GM19351 (cell line): ENCODE data around the gene NACC1.
"Not testable (repeated sequence)": the region's sequence is repeated elsewhere in the genome, so short reads cannot be mapped to it uniquely, and the experiment has no call there.

ENCODE experiments used
- ATAC-seq: cut with Tn5 transposase; IDR thresholded peaks from one replicate; pipeline ENCODE4 v1.9.1; 2021; ENCODE audit warnings: mild to moderate bottlenecking, moderate library complexity; ENCODE audit not compliant: unreplicated experiment

The NACC1 gene

DNA sequence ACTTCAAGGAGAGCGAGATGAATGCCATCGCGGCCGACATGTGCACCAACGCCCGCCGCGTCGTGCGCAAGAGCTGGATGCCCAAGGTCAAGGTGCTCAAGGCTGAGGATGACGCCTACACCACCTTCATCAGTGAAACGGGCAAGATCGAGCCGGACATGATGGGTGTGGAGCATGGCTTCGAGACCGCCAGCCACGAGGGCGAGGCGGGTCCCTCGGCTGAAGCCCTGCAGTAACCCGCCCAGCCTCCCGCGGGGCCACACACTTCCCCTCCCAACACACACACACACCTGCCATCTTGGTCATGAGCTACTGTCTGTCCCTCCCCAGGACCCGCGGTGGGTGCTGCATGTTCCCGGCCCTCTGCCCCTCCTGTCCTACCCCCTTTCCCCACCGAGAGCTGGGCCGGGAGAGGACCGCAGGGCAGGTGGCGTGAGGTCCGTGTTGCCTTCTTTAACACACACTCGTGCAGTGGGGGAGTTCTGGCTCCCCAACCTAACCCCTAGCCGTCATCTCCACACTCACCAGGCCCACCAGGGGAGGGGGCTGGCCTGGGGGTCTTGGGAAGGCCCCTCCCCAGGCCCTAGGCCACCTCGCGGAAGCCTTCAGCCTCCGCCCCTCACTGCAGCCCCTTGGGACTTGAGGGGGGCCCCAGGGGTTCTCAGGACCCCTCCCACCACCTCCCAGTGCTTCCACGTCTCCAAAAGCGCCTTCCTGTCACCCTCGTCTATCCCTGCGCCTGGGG, 20.3 kb downstream of the NACC1 start:
- ATAC-seq = no peak

DNA sequence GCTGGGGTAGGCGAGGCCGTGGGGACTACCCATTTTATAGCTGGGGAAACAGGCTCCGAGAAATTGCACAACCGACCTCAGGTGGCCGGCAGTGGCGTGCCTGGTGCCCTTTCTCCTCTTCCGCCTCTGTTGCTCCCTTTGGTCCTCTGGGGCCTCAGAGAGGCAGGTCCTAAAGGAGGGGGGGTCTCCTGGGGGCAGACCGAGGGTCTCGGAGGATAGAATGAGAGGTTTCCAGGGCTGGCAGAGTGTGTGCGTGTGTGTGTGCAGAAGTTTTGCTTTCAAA, 20.8 kb downstream of the NACC1 start:
- no peak for ATAC-seq

DNA sequence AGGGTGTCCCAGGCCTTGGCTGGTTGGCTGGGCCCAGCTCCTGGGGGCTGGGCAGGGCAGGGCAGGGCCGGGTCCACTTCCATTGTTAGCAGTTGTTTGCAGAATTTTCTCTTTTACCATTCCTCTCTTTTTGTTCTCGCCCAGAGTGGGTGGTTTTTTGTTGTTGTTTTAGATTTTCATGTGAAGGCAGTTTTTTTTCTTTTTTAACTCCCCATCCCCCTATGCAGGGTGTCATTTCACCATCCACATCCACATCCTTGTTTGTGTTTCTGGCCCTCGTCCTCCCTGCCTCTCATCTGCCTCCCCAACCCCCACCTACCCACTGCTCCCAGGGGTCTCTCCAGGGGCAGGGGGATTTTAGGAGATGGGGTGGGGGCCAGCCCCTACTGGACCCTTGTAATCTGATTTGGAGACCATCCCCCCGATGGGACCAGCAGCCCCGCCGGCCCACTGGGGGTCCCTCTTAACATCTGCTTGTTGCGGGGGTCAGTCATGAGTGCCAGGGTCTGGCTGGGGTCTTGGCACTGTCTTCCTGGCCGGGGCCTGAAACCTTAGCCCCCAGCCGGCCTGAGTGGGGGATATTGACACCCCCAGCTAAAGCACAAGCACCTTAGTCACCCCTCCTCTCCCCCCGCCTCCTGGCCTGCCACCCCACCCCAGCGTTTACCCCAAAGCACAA, 21.7 kb downstream of the NACC1 start:
- ATAC-seq = no peak

DNA sequence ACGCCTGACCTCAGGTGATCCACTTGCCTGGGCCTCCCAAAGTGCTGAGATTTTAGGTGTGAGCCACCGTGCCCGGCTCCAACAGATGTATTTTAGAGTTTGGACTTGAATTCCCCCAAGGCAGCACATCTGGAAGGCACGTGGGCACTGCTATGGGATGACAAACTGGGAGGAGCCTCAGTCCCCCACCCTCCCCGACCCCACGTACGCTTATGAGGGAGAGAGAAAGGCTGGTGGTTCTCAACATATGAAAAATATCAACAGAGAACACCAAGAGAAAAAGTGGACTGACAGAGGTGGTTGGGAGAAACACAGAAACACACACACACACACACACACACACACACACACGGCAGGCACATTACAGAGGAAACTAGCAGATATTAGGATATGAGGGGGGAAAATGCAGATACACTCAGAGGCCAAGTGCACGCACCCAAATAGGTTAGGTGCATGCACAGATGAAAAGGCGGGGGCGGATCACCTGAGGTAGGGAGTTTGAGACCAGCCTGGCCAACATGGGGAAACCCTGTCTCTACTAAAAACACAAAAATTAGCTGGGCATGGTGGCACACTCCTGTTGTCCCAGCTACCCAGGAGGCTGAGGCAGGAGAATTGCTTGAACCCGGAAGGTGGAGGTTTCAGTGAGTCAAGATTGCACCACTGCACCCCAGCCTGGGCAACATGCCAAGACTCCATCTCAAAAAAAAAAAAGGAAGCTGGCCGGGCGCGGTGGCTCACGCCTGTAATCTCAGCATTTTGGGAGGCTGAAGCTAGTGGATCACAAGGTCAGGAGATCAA, 28.9 kb downstream of the NACC1 start:
- no peak for ATAC-seq

DNA sequence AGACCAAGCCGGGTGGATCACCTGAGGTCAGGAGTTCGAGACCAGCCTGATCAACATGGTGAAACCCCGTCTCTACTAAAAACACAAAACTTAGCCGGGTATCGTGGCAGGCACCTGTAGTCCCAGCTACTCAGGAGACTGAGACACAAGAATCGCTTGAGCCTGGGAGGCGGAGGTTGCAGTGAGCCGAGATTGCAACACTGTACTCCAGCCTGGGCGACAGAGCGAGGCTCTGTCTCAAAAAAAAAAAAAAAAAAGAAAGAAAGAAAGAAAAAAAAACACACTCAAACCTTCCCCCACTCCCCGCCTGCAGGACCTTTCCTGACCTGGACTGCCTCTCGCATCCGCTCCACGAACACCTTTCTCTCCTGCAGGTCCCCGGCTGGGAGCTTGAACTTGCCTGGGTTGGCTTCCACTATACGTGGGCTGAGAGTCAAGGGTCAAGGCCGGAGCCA, 31.1 kb downstream of the NACC1 start:
- not testable (repeated sequence) for ATAC-seq

DNA sequence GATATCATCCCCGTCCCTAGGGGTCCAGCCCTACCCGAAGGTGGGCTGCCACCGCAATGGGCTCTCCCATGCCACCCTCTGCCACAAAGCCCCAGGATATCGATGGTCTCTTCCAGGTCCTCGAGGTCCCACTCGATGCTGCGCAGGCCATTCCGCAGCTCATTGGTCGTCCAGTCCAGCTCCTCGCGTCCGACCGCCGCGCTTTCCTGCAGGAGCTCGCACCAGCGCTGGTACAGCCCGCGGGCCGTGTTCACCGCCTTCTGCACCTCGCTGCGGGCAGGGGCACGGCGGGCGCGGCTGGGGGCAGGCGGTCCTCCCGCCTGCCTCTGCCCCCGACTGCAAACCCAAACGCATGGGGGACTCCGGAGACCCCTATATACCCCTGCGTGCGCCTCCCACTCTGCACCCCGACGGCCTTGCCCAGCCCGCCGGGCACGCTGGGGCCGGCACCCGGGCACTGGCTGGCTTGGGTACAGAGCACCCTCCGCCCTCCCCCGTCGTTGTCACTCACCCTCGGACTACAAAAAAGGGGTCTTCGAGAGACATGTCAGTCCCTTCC, 31.6 kb downstream of the NACC1 start:
- ATAC-seq = no peak

DNA sequence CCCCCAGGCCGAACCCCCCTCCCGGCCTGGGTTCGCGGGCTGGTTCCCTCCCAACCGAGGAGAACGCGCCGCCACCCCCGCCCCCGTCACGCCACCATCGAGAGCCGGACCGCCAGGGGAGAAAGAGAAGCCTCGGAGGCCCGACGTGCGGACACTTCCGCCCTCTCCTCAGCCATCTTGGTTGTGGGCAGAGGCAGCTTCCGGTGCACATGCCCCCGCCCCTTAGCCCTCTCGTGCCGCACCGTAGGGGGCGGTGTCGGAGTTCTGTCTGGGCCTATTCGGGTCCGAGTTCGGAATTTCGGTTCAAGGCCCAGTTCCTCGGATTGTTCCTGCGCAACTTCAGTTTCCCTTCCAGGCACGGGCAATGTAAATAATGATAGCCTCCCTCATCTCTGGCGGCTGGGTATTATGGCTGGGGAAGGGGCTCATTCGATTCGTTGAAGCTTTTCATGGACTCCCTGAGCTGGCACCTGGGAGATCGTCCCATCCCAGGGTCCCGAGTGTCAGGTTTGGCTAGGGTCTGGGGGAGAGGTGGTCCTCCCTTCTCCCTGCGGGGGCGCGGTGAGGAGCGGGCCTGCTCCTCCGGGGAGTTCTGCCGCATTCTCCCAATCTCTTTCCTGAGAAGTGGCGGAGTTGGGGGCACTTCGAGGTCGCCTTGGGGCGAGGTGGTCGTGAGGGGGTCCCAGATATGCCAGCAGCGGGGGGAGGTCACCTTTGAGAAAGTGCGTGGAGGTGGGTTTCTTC, 32.3 kb downstream of the NACC1 start, which contains the start of the genes IER2 and STX10:
IER2 (plus strand) TSS at position 225 of the 744 bp plus-strand sequence. CDS start 2,776 bp downstream, outside the sequence.
STX10 (minus strand) TSS at position 189 of the 744 bp plus-strand sequence. CDS start 202 bp downstream, outside the sequence.
- ATAC-seq = peak; percentile 43

DNA sequence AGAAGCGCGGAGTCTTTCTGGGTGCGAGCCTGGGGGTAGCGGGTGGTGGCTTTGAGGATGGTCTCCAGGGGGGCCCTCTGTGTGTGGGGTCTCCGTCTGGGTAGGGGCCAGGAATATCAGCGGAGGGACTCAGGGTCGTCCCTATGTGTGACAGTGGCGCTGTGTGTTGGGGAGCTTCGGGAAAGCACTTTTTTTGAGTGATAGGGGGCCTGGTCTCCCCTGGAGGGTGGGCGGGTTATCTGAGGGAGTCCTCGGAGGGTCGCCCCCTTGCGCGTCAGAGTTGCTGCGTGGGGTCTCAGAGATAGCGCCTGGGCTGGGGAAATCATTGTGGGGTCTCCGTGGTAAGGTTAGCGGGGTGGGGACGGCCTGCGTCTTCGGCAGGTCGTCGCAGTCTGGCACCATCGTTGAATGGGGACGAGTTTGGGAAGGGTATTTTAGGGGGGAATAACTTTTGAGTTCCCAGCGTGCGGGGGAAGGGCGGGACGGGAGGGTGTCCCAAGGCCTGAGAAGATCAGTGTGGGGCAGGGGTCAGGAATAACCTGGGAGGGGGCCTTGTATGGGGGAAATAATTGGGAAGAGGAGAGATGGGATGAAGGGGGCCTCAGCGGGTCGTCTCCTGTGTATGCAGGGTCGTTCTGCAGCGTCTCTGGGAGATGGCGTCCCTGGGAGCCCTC, 33.0 kb downstream of the NACC1 start:
- no peak for ATAC-seq

DNA sequence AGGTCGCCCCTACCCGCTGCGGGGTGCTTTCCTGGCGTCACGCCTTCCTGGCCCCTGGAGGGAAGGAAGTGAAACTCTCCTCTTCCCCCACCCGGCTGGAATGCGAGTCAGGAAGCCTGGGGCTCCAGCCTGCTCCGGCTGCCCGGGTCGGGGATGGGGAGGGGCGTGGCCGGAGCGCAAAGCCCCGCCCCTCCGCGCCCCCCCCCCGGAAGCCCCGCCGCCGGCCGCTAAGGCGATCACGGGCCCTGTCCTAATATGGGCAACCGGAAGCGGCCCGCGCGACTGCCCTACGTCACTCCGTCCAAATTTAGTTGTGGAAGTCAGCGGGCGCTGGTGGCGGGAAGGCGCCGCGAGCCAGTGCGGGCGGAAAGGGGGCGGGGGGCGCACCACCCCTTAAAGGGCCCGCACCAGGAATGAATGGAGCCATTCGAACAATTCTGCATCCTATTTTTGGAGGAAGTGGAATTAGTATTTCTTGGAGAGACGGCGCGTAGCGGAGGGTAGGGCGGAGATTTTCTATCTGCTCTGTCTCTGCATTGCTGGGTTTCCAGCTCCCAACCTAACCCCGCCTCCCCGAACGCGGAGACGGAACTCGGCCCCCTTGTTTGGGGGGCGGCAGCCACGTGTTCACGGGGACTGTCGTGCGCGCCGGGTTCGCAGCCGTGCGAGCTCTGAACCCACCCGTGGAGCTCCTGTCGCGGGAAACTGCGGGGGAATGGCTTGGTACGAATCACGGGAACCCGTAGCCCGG, 33.7 kb downstream of the NACC1 start:
- ATAC-seq = peak; percentile 41

DNA sequence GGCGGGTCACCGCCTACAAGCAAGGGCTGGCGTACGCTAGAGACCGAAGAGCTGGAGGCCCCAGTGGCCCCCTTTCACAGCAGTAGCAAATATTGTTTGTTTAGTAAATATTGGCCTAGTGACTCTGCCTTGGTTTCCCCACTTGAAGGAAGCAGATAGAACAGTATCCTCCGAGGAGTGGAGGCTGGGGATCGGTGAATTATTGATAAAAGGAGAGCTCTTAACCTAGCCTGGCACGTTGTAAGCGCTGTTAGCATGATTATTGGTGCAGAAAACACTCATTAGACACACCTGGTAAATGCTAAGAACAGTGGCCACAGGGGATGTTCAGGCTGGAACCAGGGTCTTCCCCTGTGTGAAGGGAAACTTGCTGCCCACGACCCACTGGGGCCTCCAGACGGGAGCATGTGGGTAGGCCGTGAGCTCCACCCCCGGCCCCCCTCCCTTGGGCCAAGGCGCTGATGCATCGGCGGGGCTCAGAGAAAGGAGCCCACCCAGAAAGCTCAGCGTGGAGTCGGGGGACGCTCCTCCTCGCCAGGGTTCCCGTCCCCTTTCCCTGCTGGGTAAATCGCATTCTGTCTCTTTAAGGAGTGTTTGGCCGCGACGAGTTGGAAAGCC, 34.4 kb downstream of the NACC1 start:
- ATAC-seq = peak; percentile 3

DNA sequence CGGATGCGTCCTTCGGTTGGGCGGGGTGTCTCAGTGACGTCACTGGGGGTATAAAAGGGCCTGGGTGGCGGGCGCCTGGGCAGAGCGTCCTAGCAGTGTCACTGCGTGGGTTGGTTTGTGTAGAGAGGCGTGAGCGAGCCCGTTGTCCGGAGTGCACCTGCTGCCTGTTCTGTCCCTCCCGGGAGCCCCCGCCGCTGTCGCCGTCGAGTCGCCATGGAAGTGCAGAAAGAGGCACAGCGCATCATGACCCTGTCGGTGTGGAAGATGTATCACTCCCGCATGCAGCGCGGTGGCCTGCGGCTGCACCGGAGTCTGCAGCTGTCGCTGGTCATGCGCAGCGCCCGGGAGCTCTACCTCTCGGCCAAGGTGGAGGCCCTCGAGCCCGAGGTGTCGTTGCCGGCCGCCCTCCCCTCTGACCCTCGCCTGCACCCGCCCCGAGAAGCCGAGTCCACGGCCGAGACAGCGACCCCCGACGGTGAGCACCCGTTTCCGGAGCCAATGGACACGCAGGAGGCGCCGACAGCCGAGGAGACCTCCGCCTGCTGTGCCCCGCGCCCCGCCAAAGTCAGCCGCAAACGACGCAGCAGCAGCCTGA, 35.0 kb downstream of the NACC1 start:
- ATAC-seq = peak; percentile 36

DNA sequence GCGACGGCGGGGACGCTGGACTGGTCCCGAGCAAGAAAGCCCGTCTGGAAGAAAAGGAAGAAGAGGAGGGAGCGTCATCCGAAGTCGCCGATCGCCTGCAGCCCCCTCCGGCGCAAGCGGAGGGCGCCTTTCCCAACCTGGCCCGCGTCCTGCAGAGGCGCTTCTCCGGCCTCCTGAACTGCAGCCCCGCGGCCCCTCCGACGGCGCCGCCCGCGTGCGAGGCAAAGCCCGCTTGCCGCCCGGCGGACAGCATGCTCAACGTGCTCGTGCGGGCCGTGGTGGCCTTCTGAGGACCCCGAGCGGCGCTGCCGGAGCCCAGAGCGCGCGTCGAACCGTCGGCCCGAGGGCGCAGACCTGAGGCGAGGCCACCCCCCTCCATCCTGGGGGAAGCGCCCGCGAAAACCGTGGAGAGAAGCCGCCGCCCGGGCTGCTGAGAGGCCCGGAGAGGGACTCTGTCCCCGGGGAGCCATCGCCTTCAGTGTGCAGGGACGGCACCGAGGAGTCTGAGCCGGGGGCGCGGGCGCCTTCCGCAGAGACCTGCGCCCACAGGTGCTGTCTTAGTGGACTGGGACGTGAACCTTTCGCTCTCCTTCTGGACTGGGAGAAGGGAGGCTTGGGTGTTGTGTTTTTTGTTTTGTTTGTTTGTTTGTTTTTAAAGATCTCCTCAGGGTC, 35.6 kb downstream of the NACC1 start:
- no peak for ATAC-seq

DNA sequence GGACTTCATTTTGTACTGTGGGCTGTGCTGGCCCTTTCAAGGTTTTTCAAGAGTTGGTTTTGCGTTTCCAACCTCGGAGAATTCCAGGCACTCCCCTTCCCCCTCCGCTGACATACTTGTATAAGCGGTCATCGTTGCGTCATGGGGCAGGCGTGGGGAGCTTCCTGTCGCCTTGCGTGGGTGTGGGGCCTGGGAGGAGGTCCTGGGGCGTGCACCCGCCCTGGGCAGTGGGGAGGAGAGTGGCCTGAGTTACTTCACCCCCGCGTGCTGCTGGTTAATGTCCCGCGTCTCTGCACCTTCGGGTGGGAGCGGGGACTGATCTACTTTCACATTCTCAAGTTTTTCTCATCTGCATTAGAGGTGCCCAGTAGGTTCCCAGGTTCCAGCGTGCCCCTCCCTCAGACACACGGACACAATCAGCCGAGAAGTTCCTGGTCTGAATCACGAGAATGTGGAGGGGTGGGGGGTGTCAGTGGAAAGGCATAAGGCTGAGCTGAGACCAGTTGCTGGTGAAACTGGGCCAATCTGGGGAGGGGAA, 36.2 kb downstream of the NACC1 start:
- no peak for ATAC-seq

DNA sequence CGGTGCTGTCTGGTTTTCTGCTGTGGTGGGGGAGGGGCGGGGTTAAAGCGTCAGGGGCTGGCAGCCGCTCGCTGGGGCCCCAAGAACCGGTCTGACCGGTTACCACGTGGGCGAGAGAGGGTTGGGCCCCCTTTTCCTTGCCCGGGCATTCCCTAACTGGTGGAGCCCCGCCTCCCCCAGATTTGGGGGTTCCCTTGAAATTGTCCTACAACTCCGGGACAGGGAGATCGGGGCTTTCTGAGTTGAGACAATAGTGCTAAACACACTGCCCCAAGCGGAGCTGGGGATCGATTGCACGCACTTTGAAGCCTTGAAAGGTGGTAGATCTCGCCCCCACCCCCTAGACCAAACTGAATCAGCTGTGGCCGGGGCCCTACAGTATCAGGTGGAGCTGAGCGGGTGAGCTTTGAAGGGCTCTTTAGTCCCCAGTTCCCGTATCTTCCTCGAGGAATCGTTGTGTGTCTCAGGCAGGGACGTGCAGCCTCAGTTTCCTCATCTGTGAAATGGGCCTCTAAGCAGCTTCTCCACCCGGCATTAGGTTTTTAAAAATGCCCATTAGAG, 36.9 kb downstream of the NACC1 start:
- no peak for ATAC-seq

DNA sequence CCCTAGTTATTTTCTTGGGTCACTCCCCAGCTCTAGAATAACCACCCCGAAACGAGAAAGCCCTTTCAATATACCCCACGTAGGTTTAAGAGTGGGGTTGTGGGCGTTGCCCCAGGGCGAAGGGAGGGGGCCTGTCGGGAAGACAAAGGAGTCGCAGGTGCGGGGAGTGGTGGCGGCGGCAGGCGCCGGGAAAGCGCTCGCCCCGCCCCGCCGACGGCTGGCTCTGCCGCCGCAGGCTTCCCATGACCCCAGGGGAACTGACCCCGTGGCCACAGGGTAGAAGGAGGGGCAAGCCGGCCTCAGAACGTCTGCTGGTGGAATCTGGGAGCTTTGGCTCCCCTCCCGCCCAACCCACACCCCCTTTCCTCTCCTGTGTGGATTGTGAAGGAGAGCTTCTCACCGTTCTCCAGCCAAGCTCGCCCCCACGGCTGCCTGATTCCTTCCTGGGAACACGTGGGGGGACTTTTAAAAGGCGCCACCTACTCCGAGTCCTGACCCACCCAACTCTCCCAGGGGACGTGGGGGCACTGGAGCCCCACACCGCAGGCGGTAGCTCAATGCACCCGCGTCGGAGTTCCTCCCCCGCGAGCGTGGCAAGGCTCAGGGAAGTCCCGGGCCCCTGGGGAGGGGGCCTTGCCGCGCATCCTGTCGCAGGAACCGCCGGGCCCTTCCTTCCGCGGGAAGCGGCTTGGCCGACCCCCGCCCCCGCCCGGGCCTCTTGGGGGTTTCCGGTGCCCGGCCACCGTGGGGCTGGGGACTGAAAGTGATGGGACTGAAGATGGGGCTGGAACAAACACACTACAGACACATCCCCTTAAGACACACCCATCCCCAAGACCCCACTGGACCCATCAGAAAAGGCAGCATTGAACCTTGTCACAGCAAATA, 37.7 kb downstream of the NACC1 start:
- ATAC-seq = no peak

DNA sequence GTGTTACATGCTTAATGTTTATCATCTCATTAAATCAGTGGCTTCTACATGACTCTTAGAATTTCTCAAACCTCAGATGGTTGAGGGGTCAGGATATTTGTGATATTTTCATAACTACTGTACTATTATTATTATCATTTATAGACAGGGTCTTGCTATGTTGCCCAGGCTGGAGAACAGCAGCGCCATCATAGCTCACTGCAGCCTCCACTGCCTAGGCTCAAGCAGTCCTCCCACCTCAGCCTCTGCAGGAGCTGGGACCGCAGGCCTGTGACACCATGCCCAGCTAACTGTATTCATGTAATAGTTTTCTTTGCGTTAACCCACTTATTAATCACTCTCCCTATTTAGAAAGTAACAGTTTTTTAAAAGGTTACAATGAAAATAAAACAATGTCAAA, 41.6 kb downstream of the NACC1 start:
- ATAC-seq = no peak
